ENCODE measurements around the gene ATG14.
"Not testable (repeated sequence)": the region's sequence is repeated elsewhere in the genome, so short reads cannot be mapped to it uniquely, and the experiment has no call there.

The ATG14 gene

GRCh38 chr14:55433880-55434804 is 22.5 kb upstream of the ATG14 start:
- DNase-seq, result no peak

- no peak for DNase-seq
Measured at GRCh38 chr14:55432628-55433027, 21.0 kb upstream of the ATG14 start.

GRCh38 chr14:55430024-55430690 is 18.5 kb upstream of the ATG14 start:
- peak; percentile 41 to 55 for DNase-seq

- DNase-seq, result no peak
Measured at GRCh38 chr14:55427439-55427838, 15.8 kb upstream of the ATG14 start.

GRCh38 chr14:55426891-55427290 is 15.3 kb upstream of the ATG14 start:
- no peak for DNase-seq

- no peak for DNase-seq
Measured at GRCh38 chr14:55425091-55425490, 13.5 kb upstream of the ATG14 start.

GRCh38 chr14:55423969-55424368 is 12.3 kb upstream of the ATG14 start:
- DNase-seq, result no peak

GRCh38 chr14:55422338-55422737 is 10.7 kb upstream of the ATG14 start:
- DNase-seq, result not testable (repeated sequence)

GRCh38 chr14:55419663-55420062 is 8.0 kb upstream of the ATG14 start:
- DNase-seq, result no peak

GRCh38 chr14:55418411-55418810 is 6.8 kb upstream of the ATG14 start:
- no peak for DNase-seq

GRCh38 chr14:55417955-55418354 is 6.3 kb upstream of the ATG14 start:
- DNase-seq, result no peak

GRCh38 chr14:55416866-55417265 is 5.2 kb upstream of the ATG14 start:
- DNase-seq, result peak; percentile 41 to 42

GRCh38 chr14:55414551-55414950 is 2.9 kb upstream of the ATG14 start:
- DNase-seq, result no peak

GRCh38 chr14:55412676-55413075 is 1.0 kb upstream of the ATG14 start:
- no peak for DNase-seq

- DNase-seq, result no peak
Measured at GRCh38 chr14:55410876-55411275, 754 bp downstream of the ATG14 start.

- DNase-seq, result no peak
Measured at GRCh38 chr14:55404173-55404854, 7.3 kb downstream of the ATG14 start.

- no peak for DNase-seq
Measured at GRCh38 chr14:55401751-55402150, 9.9 kb downstream of the ATG14 start.

GRCh38 chr14:55399852-55400251 is 11.8 kb downstream of the ATG14 start:
- DNase-seq, result no peak

GRCh38 chr14:55399183-55399582 is 12.4 kb downstream of the ATG14 start:
- no peak for DNase-seq

GRCh38 chr14:55398679-55399078 is 13.0 kb downstream of the ATG14 start:
- no peak for DNase-seq

- DNase-seq, result no peak
Measured at GRCh38 chr14:55389330-55389729, 22.3 kb downstream of the ATG14 start.

- DNase-seq, result no peak
Measured at GRCh38 chr14:55388160-55388559, 23.5 kb downstream of the ATG14 start.

- DNase-seq, result no peak
Measured at GRCh38 chr14:55387121-55387520, 24.5 kb downstream of the ATG14 start.

Measured in SHP77 (cell line).